Amniotic epithelial cell (primary cell): ENCODE data around the gene ATF6B.
A peak's percentile ranks its signal among the peaks of the same experiment; 100 is the strongest.

Experiments used
- DNase-seq: peaks from one replicate; pipeline ENCODE4 v3.0.0-alpha.2; 2010; ENCODE audit warnings: low read depth

Gene ATF6B

DNA sequence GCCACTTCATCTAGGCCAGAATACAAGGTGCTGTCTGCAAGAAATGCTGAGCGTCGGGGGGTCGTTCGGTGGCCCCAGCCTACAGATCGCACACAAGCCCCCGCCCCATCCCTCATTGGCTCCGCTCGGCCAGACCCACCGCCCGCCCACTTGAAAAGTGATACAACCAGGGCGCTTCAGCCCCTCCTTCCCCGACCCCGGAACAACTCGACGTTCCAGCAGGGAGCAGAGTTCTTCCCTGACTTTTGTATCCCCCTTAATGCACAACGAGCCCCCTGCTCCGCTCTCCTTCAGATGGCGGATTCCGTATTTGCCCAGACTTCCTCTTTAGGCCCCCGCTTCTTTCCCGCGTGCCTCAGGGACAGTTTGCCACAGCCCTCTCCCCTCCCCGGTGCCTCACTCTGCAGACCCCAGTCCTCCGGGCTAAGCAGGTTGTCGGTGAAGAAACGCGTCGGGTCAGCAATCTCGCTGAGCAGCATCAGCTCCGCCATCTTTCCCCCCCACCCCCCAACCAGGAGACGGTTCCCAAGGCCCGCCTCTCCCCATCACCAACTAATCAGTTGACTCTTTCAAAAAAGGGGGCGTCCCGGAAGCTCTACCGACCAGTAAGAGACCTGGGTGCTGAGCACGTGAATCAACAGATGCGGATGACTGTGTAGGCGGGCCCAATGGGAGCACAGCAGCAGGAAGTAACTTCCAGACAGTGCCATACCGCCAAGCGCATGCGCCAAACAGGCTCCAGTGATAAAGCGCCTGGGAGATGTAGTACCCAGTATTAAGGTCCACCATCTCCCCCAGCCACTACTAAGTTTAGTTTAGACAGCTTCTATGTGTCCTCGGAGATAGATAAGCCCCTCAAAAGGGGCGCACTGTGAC is at the start of gene ATF6B:
TSS of gene ATF6B (minus strand) at position 530 of the 876 bp plus-strand sequence. CDS start at position 491, 39 bp downstream.
- DNase-seq = peak; percentile 100

DNA sequence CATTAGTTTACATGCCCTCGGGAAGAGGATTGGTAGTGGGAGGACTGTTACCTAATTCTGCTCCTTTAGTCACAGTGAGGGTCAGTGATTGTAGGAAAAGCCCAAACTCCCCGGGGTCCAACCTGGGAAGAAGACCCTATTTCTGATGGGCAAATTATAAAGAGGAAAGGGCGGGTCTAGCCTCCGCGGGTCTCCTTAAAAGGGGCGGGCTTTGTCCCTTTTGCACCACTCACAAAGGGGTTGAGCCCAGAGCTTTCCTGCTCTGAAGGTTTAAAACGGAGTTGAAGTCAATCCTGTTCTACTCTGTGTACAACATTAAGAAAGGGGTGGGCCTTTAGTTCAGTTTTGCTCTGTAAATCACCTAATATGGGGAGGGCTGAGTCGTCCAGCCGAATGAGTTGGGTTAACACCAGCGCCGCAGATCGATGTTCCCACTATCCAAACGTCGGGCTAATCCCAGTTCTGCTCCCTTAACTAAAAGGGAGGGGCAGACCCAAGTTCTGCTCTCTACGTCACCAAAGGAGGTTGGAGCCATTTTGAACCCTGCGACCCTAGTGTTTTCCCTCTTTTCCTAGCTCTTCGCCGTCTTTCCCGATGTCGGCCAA is 49.2 kb upstream of the ATF6B start:
- DNase-seq = no peak

DNA sequence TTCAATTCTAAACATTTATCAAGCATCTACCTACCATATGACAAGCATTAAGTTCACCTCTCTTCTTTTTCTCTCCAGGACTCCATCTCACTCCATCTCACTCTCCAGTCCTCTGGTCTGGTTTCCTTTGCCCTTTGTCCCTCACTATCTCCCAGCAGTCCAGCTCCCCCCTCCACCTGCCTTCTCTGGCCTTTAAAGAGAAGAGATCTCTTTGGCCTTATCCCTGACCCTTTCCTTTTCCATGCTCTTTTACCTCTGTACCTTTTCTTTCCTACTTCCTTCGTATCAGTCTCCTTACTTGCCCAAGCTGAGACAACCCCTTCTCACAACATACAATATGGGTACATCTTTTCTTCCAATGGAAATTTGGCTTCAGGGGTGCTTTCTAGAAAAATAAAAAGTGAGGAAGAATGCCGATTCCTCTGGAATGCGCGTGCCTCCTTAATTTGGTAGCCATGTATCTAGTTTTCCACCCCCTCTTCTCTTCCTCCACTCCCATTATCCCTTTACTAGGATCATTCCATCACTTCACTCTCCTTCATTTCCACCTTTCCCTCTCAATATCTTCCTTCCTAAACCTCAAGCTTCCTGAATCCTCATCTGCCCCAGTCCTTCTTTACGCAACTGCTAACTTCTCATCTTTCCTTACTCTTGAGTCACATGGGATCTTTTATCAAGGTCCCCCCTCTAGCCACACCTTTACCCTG is 48.6 kb upstream of the ATF6B start:
- peak; percentile 90 for DNase-seq

DNA sequence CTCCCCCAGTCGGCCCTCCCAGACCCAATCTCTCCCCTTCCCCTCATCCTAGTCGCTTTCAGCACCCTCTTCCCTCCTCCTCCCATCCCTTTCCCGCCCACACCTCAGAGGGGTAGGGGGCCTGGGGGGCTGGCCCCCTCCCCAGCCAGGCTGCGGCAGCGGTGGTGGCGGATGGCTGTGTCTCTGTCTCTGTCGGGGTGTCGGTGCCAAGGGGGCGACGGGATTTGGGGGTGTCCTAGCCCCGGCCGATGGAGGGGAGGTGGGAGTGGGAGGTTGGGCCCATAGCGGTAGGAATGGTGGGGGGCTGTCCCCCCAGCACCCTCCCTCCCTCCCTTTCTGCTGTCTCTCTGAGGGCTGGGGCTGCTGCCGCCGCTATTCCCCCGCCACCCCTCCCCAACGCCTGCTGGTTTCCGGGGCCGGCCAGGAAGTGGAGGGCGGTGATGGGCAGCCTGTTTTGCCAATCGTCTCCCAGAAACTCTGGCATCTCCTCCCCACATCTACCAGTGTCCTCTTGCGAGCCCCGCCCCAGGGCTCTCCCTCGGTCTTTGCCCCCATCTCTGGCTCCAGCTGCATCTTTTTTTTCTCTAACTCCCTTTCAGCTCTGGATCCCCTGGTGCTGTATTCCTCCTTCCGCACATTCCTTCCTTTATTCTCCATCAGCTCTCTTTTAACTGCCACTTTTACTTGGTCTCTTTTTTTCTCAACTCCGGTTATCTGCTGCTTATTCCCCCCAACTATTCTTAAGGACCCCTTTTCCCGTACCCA is 47.8 kb upstream of the ATF6B start, which contains the start of gene AGPAT1:
TSS of gene AGPAT1 (minus strand) at position 374 of the 765 bp plus-strand sequence. CDS start 4,588 bp downstream, outside the sequence.
- peak; percentile 96 for DNase-seq

DNA sequence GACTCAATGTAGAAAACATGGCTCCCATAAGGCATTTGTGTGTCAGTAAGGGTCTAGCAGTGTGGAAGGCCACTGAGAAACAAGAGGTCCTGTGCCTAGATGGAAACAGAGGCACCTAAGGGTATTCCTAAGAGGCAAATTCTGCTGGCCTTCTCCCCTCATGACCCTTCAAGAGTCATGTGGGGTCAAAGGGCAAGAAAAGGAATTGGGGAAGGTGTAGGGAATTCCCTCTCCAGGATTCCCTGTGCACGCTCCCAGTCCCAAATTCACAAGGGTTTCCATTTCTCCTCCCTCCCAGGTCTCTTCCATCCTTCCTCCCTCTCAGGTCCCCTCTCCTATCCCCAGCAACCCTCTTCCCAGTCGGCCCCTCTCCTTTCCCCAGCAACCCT is 47.3 kb upstream of the ATF6B start:
- DNase-seq = no peak

- no peak for DNase-seq
Measured at GRCh38 chr6:32174416-32174815, 46.4 kb upstream of the ATF6B start.

DNA sequence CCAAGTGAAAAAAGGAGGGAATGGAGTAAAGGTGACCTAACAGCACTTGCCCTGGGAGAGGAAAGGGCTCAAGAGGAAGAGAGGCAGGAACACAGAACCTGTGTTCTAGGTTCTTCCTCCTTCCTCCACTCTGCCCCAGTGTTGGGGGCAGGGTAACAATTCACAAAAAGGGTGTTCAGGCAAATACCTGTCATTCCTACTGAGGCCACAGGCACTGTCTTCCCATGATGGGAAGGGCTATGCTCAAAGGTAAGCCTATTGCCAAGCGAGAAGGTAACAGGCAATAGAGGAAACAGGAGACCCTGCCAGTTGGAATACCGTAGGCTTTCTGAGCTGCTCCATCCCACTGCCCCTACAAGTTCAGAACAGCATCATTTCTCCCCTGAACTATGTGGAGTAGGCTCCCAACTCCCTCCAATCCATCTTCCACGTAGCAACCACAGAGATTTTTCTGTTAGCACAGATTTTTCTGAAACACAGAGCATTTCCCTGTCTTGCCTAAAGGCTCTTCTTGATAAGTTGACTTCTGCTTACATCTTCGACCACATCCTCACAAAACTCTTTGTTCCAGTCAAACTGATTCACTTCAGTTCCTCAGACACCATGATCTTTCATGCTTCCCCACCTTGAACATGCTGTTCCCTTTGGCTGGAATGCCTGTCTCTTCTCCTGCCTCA is 45.1 kb upstream of the ATF6B start:
- DNase-seq = no peak

GRCh38 chr6:32171234-32171633 is 43.2 kb upstream of the ATF6B start:
- DNase-seq = no peak

DNA sequence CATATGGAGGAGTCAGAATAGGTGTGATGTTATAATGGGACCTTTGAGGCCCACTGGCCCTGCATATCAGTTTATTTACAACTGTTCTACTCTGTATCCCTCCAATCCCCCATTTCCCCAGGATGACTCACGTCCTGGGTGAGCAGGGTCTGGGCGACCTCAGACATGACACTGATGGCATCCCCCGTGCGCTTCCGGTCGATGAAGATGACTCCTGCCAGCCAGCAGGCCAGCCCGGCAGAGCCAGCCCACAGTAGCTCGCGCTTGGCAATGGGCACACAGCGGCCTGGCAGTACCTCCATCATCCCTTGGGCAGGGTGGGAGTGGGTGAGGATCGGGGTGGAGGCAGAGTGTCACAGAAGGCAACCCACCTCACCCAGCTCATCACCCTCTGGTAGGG is 42.2 kb upstream of the ATF6B start:
- DNase-seq = no peak

- peak; percentile 70 for DNase-seq
Measured at GRCh38 chr6:32168807-32169591, 41.0 kb upstream of the ATF6B start.

GRCh38 chr6:32168350-32168749 is 40.3 kb upstream of the ATF6B start:
- no peak for DNase-seq

- no peak for DNase-seq
Measured at GRCh38 chr6:32167761-32168262, 39.8 kb upstream of the ATF6B start.

GRCh38 chr6:32167154-32167760 is 39.2 kb upstream of the ATF6B start:
- DNase-seq = no peak

DNA sequence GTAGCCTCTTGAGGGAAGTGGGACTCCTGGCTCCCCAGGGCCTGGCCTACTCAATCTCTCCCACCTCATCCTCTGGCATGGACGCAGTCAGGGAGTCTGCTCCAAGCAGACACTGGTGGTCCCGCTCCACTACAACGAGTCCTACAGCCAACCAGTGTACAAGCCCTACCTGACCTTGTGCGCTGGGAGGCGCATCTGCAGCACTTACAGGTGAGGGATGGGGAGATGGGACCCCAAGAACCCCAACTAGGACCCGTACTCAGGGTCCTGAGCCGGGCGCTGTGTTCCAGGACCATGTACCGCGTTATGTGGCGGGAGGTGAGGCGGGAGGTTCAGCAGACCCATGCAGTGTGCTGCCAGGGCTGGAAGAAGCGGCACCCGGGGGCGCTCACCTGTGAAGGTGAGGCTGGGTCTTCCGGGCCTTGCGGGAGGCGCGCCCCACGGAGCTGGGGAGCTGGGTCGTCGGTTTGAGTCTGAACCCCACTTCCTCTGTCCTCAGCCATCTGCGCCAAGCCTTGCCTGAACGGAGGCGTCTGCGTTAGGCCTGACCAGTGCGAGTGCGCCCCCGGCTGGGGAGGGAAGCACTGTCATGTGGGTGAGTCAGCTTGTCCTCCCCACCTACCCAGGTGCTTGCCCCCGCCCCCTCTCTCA is 38.5 kb upstream of the ATF6B start:
- no peak for DNase-seq

DNA sequence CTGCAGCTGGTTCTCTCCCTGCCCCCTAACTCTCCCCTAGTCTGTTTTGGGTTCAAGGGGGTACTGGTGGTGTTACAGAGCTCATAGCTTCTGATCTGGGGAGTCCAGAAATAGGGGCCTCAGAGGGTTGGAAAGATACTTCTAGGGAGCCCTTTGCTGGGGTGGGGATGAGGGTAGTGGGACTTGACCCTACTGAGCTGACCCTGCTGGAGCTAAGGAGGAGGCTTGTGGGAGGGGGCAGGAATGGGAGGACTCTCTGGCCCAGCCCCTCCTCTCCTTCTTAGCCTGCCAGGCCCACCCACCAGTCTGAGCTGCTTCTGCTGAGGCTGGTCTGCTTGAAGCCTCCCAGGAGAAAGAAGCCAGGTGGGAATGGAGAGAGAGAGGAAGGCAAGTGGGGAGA is 36.2 kb upstream of the ATF6B start, which contains the start of gene EGFL8:
TSS of gene EGFL8 (plus strand) at position 301 of the 400 bp plus-strand sequence. CDS start 1,571 bp downstream, outside the sequence.
- DNase-seq = no peak

- DNase-seq = no peak
Measured at GRCh38 chr6:32163559-32164258, 35.7 kb upstream of the ATF6B start.

DNA sequence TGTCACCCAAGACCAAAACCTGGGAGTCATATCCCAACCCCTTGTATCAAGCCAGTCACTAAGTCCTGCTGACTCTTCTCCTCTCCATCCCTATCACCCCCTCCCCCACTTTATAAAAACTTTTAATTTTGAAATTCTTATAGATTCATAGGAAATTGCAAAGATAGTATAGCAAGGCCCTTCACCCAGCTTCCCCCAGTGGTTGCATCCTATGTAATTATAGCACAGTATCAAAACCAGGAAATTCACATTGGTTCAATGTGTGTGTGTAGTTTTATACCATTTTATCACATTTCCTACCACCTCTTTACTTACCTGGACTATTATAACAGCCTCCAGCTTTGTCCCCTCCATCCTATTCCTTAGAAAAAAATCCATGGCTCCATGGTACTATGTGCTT is 30.0 kb upstream of the ATF6B start:
- no peak for DNase-seq

DNA sequence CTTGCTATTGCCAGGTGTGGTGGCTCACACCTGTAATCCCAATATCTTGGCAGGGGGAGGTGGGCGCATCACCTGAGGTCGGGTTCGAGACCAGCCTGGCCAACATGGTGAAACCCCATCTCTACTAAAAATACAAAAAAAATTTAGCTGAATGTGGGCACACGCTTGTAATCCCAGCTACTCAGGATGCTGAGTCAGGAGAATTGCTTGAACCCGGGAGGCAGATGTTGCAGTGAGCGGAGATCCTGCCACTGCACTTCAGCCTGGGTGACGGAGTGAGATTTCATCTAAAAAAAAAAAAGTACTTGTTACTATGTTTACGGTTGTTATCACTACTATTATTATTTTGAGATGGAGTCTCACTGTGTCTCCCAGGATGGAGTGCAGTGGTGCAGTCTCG is 28.8 kb upstream of the ATF6B start:
- DNase-seq = no peak
